Measurements from ENCODE around the gene ZNF407. TPM values are rescaled to one million over a fixed set of nuclear protein-coding genes. Genes with fewer than 3 reads are reported as not detected.

The ZNF407 gene
- total and polyA plus RNA-seq, 2 donors from 2014 or later = 2.5 to 17.8 TPM

GRCh38 chr18:75003764-75004690 is 406.4 kb downstream of the ZNF407 start:
- no peak overlapping the region for H3K9ac ChIP-seq (ENCODE audit: low read length in 3 of 3)
- H3K27me3 ChIP-seq (ENCODE audit: control insufficient read depth, insufficient read depth, low read length) = no peaks in the 10 kb centered on the region
- TF ChIP-seq CTCF (IDR thresholded peaks at IDR 0.05; ENCODE audit: borderline replicate concordance, extremely low read depth, insufficient read depth) = no peak
- no peaks in the 10 kb centered on the region for H3K36me3 ChIP-seq (ENCODE audit: control insufficient read depth in 2 of 3, insufficient read depth in 3 of 3, low read length in 3 of 3)
- H3K4me1 ChIP-seq (ENCODE audit: control insufficient read depth in 2 of 3, insufficient read depth in 2 of 3, low read depth in 1 of 3, low read length in 3 of 3) = no peaks in the 10 kb centered on the region
- H3K4me3 ChIP-seq (ENCODE audit: low read length in 3 of 3) = no peak overlapping the region
- no peak overlapping the region for H3K27ac ChIP-seq (ENCODE audit: low read depth in 2 of 2, low read length in 2 of 2)
- DNase-seq = no peak
- FAIRE-seq = no peak
- intact Hi-C loops (cut with DNase I) = no loop called here
- no peaks in the 10 kb centered on the region for H3K9me3 ChIP-seq (ENCODE audit: control insufficient read depth in 2 of 3, insufficient read depth in 1 of 3, low read length in 3 of 3)

GRCh38 chr18:75005626-75006025 is 408.0 kb downstream of the ZNF407 start:
- intact Hi-C loops (cut with DNase I) = no loop called here
- no peak for FAIRE-seq
- no peak overlapping the region for H3K27ac ChIP-seq (ENCODE audit: low read depth in 2 of 2, low read length in 2 of 2)

GRCh38 chr18:75008186-75008585 is 410.5 kb downstream of the ZNF407 start:
- intact Hi-C loops (cut with DNase I) = no loop called here
- Histone ChIP-seq H3K9ac (ENCODE audit: low read length in 3 of 3) (no peak overlapping the region), H3K27ac (ENCODE audit: low read depth in 2 of 2, low read length in 2 of 2) (no peak overlapping the region), H3K4me1 (ENCODE audit: control insufficient read depth in 2 of 3, insufficient read depth in 2 of 3, low read depth in 1 of 3, low read length in 3 of 3) (no peaks in the 10 kb centered on the region), H3K27me3 (ENCODE audit: control insufficient read depth, insufficient read depth, low read length) (no peaks in the 10 kb centered on the region), H3K4me3 (ENCODE audit: low read length in 3 of 3) (no peak overlapping the region), H3K9me3 (ENCODE audit: control insufficient read depth in 2 of 3, insufficient read depth in 1 of 3, low read length in 3 of 3) (no peaks in the 10 kb centered on the region), H3K36me3 (ENCODE audit: control insufficient read depth in 2 of 3, insufficient read depth in 3 of 3, low read length in 3 of 3) (no peaks in the 10 kb centered on the region)
- no peak for FAIRE-seq
- no peak for TF ChIP-seq CTCF (IDR thresholded peaks at IDR 0.05; ENCODE audit: borderline replicate concordance, extremely low read depth, insufficient read depth)
- DNase-seq = no peak

More at GRCh38 chr18:75005626-75006025, 408.0 kb downstream of the ZNF407 start:
- DNase-seq = no peak
- H3K4me1 ChIP-seq (ENCODE audit: control insufficient read depth in 2 of 3, insufficient read depth in 2 of 3, low read depth in 1 of 3, low read length in 3 of 3) = no peaks in the 10 kb centered on the region
- no peak overlapping the region for H3K9ac ChIP-seq (ENCODE audit: low read length in 3 of 3)
- H3K4me3 ChIP-seq (ENCODE audit: low read length in 3 of 3) = no peak overlapping the region
- H3K36me3 ChIP-seq (ENCODE audit: control insufficient read depth in 2 of 3, insufficient read depth in 3 of 3, low read length in 3 of 3) = no peaks in the 10 kb centered on the region
- no peaks in the 10 kb centered on the region for H3K9me3 ChIP-seq (ENCODE audit: control insufficient read depth in 2 of 3, insufficient read depth in 1 of 3, low read length in 3 of 3)
- TF ChIP-seq CTCF (IDR thresholded peaks at IDR 0.05; ENCODE audit: borderline replicate concordance, extremely low read depth, insufficient read depth) = no peak
- H3K27me3 ChIP-seq (ENCODE audit: control insufficient read depth, insufficient read depth, low read length) = no peaks in the 10 kb centered on the region
